ENCODE measurements around the gene LRAT. TPM values are rescaled to one million over a fixed set of nuclear protein-coding genes. Genes with fewer than 3 reads are reported as not detected.

The LRAT gene
- total RNA-seq, 1 experiment from 2014 or later: not detected

DNA sequence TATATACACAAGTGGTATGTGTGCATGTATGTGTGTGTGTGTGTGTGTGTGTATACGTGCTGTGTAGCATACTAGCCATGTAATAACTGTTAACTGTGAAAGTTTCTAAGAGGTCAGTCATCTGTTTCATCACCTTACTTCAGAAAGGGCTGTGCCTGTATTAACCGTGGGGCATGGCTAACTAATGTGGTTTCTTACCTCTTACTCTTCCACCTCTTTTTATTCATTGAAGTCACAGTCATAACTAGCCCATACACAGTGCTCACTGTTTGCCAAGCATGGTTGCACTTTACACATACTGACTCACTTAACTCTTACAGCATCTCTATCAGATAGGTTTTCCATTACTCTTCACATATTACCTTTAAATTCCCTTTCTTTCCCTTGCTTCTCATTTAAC lies 23.7 kb upstream of the LRAT start:
- H3K4me3 ChIP-seq (ENCODE audit: low read depth in 2 of 2, low read length in 2 of 2): no peak overlapping the region
- in situ Hi-C loops (cut with HindIII; ENCODE audit: low pct_unique_long_range_greater_than_20kb, low sequenced_read_pairs): no loop called here
- CTCF ChIA-PET: no interaction called here
- no peaks in the 10 kb centered on the region for H3K27me3 ChIP-seq (ENCODE audit: control insufficient read depth, insufficient read depth, low read length)
- BruUV-seq (replicated peaks): no TSS peak
- no peaks in the 10 kb centered on the region for H3K36me3 ChIP-seq (ENCODE audit: control insufficient read depth, insufficient read depth, low read length)
- no peak for DNase-seq (ENCODE audit: low read depth, low spot score)
- no peak for TF ChIP-seq POLR2AphosphoS5 (IDR thresholded peaks at IDR 0.05; ENCODE audit: low read depth, low read length)
- TF ChIP-seq, protein P1, sequence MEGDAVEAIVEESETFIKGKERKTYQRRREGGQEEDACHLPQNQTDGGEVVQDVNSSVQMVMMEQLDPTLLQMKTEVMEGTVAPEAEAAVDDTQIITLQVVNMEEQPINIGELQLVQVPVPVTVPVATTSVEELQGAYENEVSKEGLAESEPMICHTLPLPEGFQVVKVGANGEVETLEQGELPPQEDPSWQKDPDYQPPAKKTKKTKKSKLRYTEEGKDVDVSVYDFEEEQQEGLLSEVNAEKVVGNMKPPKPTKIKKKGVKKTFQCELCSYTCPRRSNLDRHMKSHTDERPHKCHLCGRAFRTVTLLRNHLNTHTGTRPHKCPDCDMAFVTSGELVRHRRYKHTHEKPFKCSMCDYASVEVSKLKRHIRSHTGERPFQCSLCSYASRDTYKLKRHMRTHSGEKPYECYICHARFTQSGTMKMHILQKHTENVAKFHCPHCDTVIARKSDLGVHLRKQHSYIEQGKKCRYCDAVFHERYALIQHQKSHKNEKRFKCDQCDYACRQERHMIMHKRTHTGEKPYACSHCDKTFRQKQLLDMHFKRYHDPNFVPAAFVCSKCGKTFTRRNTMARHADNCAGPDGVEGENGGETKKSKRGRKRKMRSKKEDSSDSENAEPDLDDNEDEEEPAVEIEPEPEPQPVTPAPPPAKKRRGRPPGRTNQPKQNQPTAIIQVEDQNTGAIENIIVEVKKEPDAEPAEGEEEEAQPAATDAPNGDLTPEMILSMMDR (IDR thresholded peaks at IDR 0.05): no peak
- no peak for TF ChIP-seq TCF7L2 (IDR thresholded peaks at IDR 0.05; ENCODE audit: low read depth, low read length)
- TF ChIP-seq, protein P2, sequence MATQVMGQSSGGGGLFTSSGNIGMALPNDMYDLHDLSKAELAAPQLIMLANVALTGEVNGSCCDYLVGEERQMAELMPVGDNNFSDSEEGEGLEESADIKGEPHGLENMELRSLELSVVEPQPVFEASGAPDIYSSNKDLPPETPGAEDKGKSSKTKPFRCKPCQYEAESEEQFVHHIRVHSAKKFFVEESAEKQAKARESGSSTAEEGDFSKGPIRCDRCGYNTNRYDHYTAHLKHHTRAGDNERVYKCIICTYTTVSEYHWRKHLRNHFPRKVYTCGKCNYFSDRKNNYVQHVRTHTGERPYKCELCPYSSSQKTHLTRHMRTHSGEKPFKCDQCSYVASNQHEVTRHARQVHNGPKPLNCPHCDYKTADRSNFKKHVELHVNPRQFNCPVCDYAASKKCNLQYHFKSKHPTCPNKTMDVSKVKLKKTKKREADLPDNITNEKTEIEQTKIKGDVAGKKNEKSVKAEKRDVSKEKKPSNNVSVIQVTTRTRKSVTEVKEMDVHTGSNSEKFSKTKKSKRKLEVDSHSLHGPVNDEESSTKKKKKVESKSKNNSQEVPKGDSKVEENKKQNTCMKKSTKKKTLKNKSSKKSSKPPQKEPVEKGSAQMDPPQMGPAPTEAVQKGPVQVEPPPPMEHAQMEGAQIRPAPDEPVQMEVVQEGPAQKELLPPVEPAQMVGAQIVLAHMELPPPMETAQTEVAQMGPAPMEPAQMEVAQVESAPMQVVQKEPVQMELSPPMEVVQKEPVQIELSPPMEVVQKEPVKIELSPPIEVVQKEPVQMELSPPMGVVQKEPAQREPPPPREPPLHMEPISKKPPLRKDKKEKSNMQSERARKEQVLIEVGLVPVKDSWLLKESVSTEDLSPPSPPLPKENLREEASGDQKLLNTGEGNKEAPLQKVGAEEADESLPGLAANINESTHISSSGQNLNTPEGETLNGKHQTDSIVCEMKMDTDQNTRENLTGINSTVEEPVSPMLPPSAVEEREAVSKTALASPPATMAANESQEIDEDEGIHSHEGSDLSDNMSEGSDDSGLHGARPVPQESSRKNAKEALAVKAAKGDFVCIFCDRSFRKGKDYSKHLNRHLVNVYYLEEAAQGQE (IDR thresholded peaks at IDR 0.05; ENCODE audit: insufficient read depth in 1 of 2, low read depth in 2 of 2, low read length in 1 of 2): no peak
- TF ChIP-seq SIN3A (IDR thresholded peaks at IDR 0.05; ENCODE audit: borderline replicate concordance, insufficient read depth, low read depth, low read length): no peak
- H3K9me3 ChIP-seq (ENCODE audit: control insufficient read depth, insufficient read depth, low read depth, low read length): no peaks in the 10 kb centered on the region
- intact Hi-C loops (cut with micrococcal nuclease; ENCODE audit: unreplicated experiment): no loop called here
- H3K27ac ChIP-seq (ENCODE audit: low read length): no peak overlapping the region
- no peak for ATAC-seq
- POLR2A ChIA-PET: no interaction called here
- no peaks in the 10 kb centered on the region for H3K4me1 ChIP-seq (ENCODE audit: control insufficient read depth, insufficient read depth, low read length)

DNA sequence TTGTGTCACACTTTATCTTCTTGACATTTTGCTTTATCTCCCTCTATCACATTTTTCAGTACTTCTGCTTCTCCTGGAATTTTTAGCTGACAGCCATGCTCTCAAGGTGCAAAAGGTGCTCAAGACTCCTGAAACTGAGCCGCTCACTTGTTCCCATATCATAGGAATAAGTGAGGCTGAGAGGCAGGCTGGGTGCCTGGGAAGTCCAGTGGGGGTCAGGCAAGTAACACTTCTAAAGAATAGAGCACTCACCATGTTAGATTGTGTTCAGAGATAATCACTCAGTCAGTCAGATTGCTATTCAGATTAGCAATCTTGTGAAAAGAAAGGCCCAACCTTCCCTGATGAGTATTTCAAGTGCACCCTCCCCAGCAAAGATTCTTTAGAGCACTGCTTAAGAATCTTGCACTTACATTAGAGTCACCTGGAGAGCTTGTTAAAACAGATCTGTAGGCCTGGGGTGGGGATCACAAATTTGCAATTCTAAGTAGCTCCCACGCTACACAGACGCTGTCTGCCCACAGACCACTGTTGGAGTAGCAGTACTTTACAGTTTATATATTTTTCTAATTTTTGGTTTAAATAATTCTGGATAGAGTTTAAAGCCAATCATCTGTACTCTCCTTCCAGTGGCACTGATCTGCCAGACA lies 23.1 kb upstream of the LRAT start:
- H3K36me3 ChIP-seq (ENCODE audit: control insufficient read depth, insufficient read depth, low read length): no peaks in the 10 kb centered on the region
- DNase-seq (ENCODE audit: low read depth, low spot score) (no peak), ATAC-seq (no peak)
- intact Hi-C loops (cut with micrococcal nuclease; ENCODE audit: unreplicated experiment) (no loop called here), in situ Hi-C loops (cut with HindIII; ENCODE audit: low pct_unique_long_range_greater_than_20kb, low sequenced_read_pairs) (no loop called here)
- H3K27ac ChIP-seq (ENCODE audit: low read length): no peak overlapping the region
- TF ChIP-seq, protein P2 (IDR thresholded peaks at IDR 0.05; ENCODE audit: insufficient read depth in 1 of 2, low read depth in 2 of 2, low read length in 1 of 2): no peak
- no peak for TF ChIP-seq POLR2AphosphoS5 (IDR thresholded peaks at IDR 0.05; ENCODE audit: low read depth, low read length)
- no peak for TF ChIP-seq SIN3A (IDR thresholded peaks at IDR 0.05; ENCODE audit: borderline replicate concordance, insufficient read depth, low read depth, low read length)
- no peaks in the 10 kb centered on the region for H3K9me3 ChIP-seq (ENCODE audit: control insufficient read depth, insufficient read depth, low read depth, low read length)
- POLR2A ChIA-PET: no interaction called here
- H3K27me3 ChIP-seq (ENCODE audit: control insufficient read depth, insufficient read depth, low read length): no peaks in the 10 kb centered on the region
- BruUV-seq (replicated peaks): no TSS peak
- CTCF ChIA-PET: no interaction called here
- no peak overlapping the region for H3K4me3 ChIP-seq (ENCODE audit: low read depth in 2 of 2, low read length in 2 of 2)
- H3K4me1 ChIP-seq (ENCODE audit: control insufficient read depth, insufficient read depth, low read length): no peaks in the 10 kb centered on the region
